HEK293 (cell line): ENCODE results near the gene EPN2.
"Not testable (repeated sequence)": the region's sequence is repeated elsewhere in the genome, so short reads cannot be mapped to it uniquely, and the experiment has no call there.

Source experiments
- ZNF792 ChIP-seq: fragments of 450-650 bp; formaldehyde crosslinking; IDR thresholded peaks from 2 replicates; pipeline ENCODE4 v1.5.1; 2016; ENCODE audit warnings: missing biosample characterization, missing genetic modification characterization
- ZNF843 ChIP-seq: fragments of 450-650 bp; formaldehyde crosslinking; IDR thresholded peaks from 2 replicates; pipeline ENCODE4 v1.5.1; 2016; ENCODE audit warnings: missing biosample characterization, missing genetic modification characterization
- TF ChIP-seq, protein P1 (sequence below): fragments of 450-650 bp; formaldehyde crosslinking; IDR thresholded peaks from 2 replicates; pipeline ENCODE4 v1.5.1; 2016; ENCODE audit warnings: missing biosample characterization, missing genetic modification characterization

DNA sequence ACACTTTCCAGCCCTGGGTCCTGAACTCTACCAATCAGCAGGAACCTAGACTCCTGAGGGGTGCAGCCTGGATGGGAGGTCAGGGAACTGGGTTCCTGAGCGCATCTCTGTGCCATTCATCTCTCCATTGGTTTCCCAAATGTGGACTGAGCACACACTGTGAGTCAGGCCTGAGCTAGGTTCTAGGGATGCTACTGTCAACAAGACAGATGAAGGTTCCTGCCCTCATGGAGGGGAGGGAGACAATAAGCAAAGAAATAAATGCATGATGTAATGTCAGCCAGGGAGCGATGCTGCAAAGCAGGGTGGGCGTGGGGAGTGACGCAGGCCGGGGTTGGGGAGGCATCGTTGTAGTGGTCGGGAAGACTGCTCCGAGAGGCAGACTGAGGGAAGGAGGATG, 17.0 kb upstream of the EPN2 start:
- TF ChIP-seq ZNF792, ZNF843 (tag by site-specific recombination): not testable (repeated sequence)
- TF ChIP-seq, protein P1, sequence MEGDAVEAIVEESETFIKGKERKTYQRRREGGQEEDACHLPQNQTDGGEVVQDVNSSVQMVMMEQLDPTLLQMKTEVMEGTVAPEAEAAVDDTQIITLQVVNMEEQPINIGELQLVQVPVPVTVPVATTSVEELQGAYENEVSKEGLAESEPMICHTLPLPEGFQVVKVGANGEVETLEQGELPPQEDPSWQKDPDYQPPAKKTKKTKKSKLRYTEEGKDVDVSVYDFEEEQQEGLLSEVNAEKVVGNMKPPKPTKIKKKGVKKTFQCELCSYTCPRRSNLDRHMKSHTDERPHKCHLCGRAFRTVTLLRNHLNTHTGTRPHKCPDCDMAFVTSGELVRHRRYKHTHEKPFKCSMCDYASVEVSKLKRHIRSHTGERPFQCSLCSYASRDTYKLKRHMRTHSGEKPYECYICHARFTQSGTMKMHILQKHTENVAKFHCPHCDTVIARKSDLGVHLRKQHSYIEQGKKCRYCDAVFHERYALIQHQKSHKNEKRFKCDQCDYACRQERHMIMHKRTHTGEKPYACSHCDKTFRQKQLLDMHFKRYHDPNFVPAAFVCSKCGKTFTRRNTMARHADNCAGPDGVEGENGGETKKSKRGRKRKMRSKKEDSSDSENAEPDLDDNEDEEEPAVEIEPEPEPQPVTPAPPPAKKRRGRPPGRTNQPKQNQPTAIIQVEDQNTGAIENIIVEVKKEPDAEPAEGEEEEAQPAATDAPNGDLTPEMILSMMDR = not testable (repeated sequence)
